ENCODE data around the gene HNRNPA3.

The HNRNPA3 gene

DNA sequence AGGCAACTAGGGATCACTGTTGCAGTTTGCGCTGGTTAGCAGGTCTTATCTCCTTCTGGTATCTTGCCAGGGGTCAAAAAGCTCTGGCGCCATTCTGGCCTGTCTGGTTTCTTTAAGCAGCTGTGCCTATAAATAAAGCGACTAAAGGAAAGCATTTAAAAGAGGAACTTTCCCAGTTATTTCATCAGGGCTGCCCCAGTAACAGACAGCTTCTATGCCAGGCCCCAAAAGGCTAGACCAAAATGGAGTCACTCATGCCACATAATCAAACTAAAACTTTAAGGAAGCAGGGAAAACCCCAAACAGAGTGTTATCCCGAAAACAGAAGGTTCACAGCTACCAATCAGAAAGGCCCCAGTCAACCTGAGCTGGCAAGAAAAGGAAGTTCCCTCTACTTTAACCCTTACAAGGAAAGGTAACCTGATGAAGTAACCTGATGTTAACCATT lies 41.2 kb upstream of the HNRNPA3 start:
- no peaks in the 10 kb centered on the region for H3K4me1 ChIP-seq (ENCODE audit: insufficient read depth, low read length)
- no peak overlapping the region for H3K27ac ChIP-seq (ENCODE audit: low read length)
- H3K4me2 ChIP-seq (ENCODE audit: insufficient read depth, low read length): no peak overlapping the region

DNA sequence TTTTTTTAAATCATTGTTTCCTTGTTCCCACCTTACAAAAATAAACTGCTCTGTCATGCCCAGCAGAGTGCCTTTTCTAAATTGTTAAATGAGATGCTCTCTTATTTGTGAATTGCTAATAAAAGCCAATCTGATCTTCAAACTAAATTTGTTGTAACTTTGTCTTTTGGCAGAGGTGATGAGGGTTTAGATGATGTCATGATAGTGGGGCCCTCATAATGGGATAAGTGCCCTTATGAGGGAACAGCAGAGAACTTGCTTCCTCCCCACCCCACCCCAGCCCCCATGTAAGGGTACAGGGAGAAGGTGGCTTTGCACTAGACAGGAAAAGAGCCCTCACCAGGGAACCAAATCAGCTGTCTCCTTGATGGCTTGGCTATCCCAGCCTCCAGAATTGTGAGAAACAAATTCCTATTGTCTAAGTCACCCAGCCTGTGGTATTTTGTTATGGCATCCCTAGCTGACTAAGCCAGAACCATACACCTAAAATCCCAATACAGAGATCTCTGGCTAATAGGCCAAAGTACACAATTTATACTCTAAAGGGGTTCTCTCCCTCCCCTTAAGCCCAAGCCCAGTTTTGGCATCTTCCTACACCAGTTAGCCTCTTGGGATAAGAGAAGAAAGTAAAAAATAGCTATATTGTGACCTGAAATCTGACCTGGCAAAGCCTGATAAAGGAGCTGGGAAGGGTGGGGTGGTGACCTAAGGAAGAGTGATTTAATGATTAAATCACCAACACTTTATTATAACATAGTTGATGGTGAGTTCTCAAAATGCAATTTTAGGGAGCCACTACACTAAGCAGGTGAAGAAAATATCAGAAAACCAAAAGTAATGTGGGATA lies 40.3 kb upstream of the HNRNPA3 start:
- Histone ChIP-seq H3K4me1 (ENCODE audit: insufficient read depth, low read length) (no peaks in the 10 kb centered on the region), H4K20me1 (ENCODE audit: insufficient read depth, low read length) (no peaks in the 10 kb centered on the region), H3K36me3 (ENCODE audit: insufficient read depth, low read length) (no peaks in the 10 kb centered on the region), H2AFZ (ENCODE audit: low read depth, low read length) (no peak overlapping the region), H3K27ac (ENCODE audit: low read length) (no peak overlapping the region), H3K79me2 (ENCODE audit: insufficient read depth, low read length) (no peaks in the 10 kb centered on the region), H3K9me3 (ENCODE audit: insufficient read depth, low read length, severe bottlenecking) (no peaks in the 10 kb centered on the region), H3K9ac (ENCODE audit: low read depth, low read length) (no peak overlapping the region), H3K4me3 (ENCODE audit: low read depth in 1 of 2, low read length in 2 of 2) (no peak overlapping the region), H3K4me2 (ENCODE audit: insufficient read depth, low read length) (no peak overlapping the region), H3K27me3 (ENCODE audit: insufficient read depth, low read length, poor library complexity) (no peaks in the 10 kb centered on the region)
- TF ChIP-seq, protein P1, sequence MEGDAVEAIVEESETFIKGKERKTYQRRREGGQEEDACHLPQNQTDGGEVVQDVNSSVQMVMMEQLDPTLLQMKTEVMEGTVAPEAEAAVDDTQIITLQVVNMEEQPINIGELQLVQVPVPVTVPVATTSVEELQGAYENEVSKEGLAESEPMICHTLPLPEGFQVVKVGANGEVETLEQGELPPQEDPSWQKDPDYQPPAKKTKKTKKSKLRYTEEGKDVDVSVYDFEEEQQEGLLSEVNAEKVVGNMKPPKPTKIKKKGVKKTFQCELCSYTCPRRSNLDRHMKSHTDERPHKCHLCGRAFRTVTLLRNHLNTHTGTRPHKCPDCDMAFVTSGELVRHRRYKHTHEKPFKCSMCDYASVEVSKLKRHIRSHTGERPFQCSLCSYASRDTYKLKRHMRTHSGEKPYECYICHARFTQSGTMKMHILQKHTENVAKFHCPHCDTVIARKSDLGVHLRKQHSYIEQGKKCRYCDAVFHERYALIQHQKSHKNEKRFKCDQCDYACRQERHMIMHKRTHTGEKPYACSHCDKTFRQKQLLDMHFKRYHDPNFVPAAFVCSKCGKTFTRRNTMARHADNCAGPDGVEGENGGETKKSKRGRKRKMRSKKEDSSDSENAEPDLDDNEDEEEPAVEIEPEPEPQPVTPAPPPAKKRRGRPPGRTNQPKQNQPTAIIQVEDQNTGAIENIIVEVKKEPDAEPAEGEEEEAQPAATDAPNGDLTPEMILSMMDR (IDR thresholded peaks at IDR 0.05; ENCODE audit: borderline replicate concordance, extremely low read depth, low read length, poor library complexity, severe bottlenecking): no peak
- no peak for TF ChIP-seq EZH2 (IDR thresholded peaks at IDR 0.05; ENCODE audit: borderline replicate concordance, low read depth, low read length, severe bottlenecking)
- ATAC-seq (ENCODE audit: insufficient read depth, low read depth) (no peak), DNase-seq (no peak)

More for the DNA sequence above, 41.2 kb upstream of the HNRNPA3 start:
- Histone ChIP-seq H3K9me3 (ENCODE audit: insufficient read depth, low read length, severe bottlenecking) (no peaks in the 10 kb centered on the region), H2AFZ (ENCODE audit: low read depth, low read length) (no peak overlapping the region), H3K27me3 (ENCODE audit: insufficient read depth, low read length, poor library complexity) (no peaks in the 10 kb centered on the region), H4K20me1 (ENCODE audit: insufficient read depth, low read length) (no peaks in the 10 kb centered on the region), H3K9ac (ENCODE audit: low read depth, low read length) (no peak overlapping the region), H3K4me3 (ENCODE audit: low read depth in 1 of 2, low read length in 2 of 2) (no peak overlapping the region), H3K36me3 (ENCODE audit: insufficient read depth, low read length) (no peaks in the 10 kb centered on the region), H3K79me2 (ENCODE audit: insufficient read depth, low read length) (no peaks in the 10 kb centered on the region)
- no peak for TF ChIP-seq EZH2 (IDR thresholded peaks at IDR 0.05; ENCODE audit: borderline replicate concordance, low read depth, low read length, severe bottlenecking)
- TF ChIP-seq, protein P1 (IDR thresholded peaks at IDR 0.05; ENCODE audit: borderline replicate concordance, extremely low read depth, low read length, poor library complexity, severe bottlenecking): no peak
- ATAC-seq (ENCODE audit: insufficient read depth, low read depth) (no peak), DNase-seq (no peak)

DNA sequence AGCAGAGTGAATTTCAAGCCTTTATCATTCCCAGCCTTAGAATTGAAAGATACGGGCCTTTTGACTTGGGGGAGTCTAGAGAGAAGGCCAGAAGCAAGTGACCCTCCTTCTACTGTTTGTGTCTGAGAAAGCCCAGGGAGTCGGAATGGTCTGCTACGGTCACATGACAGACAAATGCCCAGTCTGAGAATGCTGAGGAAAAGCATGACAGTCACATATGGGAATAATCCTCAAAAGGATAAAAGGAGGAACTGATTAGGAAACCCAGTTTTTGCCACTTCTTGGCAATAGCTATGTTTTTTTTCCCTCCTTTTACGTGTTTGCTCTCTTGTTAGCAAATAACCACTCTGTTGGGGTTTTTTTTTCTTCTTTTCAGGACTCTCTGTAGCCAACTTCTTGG lies 38.1 kb upstream of the HNRNPA3 start:
- H3K9me3 ChIP-seq (ENCODE audit: insufficient read depth, low read length, severe bottlenecking): no peaks in the 10 kb centered on the region
- H3K9ac ChIP-seq (ENCODE audit: low read depth, low read length): no peak overlapping the region
- no peaks in the 10 kb centered on the region for H4K20me1 ChIP-seq (ENCODE audit: insufficient read depth, low read length)
- H3K27ac ChIP-seq (ENCODE audit: low read length): no peak overlapping the region
- no peak for TF ChIP-seq EZH2 (IDR thresholded peaks at IDR 0.05; ENCODE audit: borderline replicate concordance, low read depth, low read length, severe bottlenecking)
- TF ChIP-seq, protein P1 (IDR thresholded peaks at IDR 0.05; ENCODE audit: borderline replicate concordance, extremely low read depth, low read length, poor library complexity, severe bottlenecking): no peak
- no peak overlapping the region for H2AFZ ChIP-seq (ENCODE audit: low read depth, low read length)
- no peak for ATAC-seq (ENCODE audit: insufficient read depth, low read depth)
- no peak overlapping the region for H3K4me3 ChIP-seq (ENCODE audit: low read depth in 1 of 2, low read length in 2 of 2)
- H3K4me2 ChIP-seq (ENCODE audit: insufficient read depth, low read length): no peak overlapping the region
- H3K27me3 ChIP-seq (ENCODE audit: insufficient read depth, low read length, poor library complexity): no peaks in the 10 kb centered on the region
- no peaks in the 10 kb centered on the region for H3K36me3 ChIP-seq (ENCODE audit: insufficient read depth, low read length)
- DNase-seq: no peak
- H3K4me1 ChIP-seq (ENCODE audit: insufficient read depth, low read length): no peaks in the 10 kb centered on the region
- no peaks in the 10 kb centered on the region for H3K79me2 ChIP-seq (ENCODE audit: insufficient read depth, low read length)

Measured in DND-41 (cell line).